Skeletal muscle cell (primary cell): Measurements from ENCODE around the gene OR2AE1.

ENCODE experiments used
- DNase-seq: peaks from one replicate; pipeline ENCODE4 v3.0.0-alpha.2; 2010; ENCODE audit warnings: low read depth
- H3K4me3 ChIP-seq: 2 replicates; pipeline ENCODE4 v1.5.1; 2011; ENCODE audit warnings: low read depth, mild to moderate bottlenecking, control low read depth, low read length, moderate library complexity

OR2AE1 gene

DNA sequence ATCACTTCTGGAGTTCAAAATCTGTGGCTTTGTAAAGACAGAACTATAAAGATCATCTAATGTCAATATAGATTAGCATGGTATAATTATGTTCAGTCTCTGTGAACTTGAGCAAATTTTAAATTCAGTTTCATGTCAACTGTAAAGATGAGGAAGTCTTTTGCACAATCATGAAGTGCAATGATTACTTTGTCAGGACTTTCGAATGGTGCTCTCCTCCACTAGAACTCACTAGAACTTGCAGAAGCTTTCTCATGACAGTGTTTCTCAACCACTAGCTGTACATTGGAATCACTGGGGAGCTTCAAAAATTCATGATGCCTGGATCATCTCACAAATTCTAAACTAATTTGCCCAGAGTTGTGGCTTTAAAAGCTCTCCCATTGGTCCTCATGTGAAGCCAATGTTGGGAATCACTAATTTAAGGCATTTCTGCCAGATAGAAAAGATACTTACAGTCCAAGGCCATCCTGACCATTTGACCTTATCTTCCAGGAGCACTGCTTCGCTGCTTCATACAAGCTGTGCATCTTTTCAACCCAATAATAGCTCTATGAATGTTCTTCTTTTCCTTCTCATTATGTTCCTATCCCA, 12.9 kb downstream of the OR2AE1 start:
- no peak for DNase-seq
- H3K4me3 ChIP-seq, result no peak overlapping the region

DNA sequence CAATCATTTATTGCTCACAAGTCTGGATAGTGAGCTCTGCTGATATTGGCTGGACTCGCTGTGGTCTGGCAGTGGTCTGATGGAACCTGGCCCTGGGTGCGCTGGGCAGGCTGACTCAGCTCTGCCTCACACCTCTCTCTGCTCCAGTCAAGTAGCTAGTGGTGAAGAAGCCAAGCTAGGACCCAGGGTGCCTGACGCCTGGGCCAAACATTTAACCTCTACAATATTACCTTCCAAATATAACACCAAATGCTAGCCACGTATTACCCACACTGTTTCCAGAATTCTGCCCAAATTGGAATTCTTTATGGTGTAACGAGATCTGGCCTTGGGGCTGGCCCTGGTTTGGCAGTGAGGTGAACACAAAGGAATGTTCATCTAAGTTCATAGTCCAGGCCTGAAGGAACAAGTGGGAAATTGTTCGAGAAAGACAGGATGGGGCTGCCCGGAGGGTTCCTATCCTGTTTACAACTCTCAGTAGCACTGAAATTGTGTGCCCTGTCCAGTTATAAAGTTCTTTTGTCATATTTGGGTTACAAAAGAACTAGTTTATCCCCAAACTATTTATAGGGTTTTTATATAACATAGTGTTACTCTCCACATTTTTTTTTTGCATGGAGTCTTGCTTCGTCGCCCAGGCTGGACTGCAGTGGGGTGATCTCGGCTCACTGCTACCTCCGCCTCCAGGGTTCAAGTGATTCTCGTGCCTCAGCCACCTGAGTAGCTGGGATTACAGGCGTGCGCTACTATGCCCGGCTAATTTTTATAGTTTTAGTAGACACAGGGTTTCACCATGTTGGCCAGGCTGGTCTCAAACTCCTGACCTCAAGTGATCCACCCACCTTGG, 16.3 kb downstream of the OR2AE1 start:
- H3K4me3 ChIP-seq, result no peak overlapping the region
- DNase-seq, result peak; percentile 56

DNA sequence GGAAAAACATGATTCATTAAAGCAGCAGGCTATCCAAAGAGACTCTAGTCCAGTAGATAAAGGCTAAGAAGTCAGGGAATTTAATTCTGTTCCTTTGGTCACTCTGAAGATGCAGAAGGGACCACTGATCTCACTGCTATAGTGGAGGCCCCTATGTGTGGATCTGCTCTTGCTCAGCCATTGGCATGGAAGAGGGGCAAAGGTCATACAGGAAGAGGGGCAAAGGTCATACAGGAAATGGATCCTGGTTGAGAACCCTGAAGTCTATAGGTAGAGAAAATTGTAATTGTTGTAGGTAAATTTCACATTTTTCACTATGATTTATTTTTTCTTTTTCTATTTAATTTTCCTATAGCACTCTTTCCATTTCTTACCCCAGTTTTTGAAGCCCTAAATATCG, 21.6 kb downstream of the OR2AE1 start:
- no peak for DNase-seq
- no peak overlapping the region for H3K4me3 ChIP-seq

GRCh38 chr7:99848420-99849216, 28.2 kb downstream of the OR2AE1 start:
- no peak overlapping the region for H3K4me3 ChIP-seq
- DNase-seq, result no peak

- no peak overlapping the region for H3K4me3 ChIP-seq
- DNase-seq, result no peak
Measured at GRCh38 chr7:99844328-99844727, 32.5 kb downstream of the OR2AE1 start.

GRCh38 chr7:99843808-99844207, 33.0 kb downstream of the OR2AE1 start:
- DNase-seq, result no peak
- H3K4me3 ChIP-seq, result no peak overlapping the region

DNA sequence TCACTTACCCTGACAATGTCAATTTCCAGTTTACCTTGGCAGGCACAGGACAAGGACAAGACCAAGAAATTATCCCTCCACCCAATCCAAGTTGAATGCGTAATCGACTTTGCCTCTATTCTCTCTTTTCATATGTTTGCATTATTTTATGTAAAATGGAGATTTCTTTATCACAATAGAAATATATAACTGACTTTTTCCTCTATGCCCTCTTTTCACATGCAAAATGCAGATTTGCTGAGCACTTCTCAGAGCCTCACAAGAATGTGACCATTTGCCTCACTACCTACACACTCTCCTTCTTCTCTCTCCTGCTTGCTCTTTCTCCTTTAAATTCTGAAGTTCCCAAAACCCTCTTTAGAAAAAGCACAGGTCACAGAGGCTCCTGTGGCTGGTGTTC, 33.9 kb downstream of the OR2AE1 start:
- no peak for DNase-seq
- no peak overlapping the region for H3K4me3 ChIP-seq

DNA sequence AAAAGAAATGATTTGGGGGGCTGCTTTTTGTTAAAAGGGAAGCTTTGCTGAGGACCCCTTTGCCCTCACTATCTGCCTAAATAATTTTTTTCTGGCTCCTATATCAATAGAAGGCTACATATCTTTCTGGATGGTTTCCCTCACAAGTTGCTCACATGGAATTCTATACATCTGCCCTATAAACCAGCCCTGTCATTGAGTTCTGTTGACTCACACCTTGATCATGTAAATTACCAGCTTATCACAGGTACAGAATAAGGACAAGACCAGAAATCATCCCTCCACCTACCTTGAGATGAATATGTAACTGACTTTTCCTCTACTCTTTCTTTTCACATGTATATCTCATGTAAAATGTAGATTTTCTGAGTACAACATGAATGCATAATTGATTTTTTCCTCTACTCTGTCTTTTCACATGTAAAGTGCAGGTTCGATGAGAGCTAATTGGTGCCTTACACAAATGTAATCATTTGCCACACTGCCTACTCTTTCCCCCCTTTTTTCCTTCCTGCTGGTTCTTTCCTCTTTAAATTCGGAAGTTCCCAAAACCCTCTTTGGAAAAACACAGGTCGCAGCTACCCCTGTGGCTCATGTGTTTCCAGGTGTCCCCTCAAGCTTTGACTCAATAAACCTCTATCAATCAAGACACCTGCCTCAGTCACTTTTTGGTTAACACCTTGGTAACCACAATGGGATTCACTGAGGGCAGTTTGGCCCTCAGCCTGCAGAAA, 36.5 kb downstream of the OR2AE1 start:
- no peak overlapping the region for H3K4me3 ChIP-seq
- no peak for DNase-seq

- no peak overlapping the region for H3K4me3 ChIP-seq
- DNase-seq, result no peak
Measured at GRCh38 chr7:99839287-99840021, 37.4 kb downstream of the OR2AE1 start.

DNA sequence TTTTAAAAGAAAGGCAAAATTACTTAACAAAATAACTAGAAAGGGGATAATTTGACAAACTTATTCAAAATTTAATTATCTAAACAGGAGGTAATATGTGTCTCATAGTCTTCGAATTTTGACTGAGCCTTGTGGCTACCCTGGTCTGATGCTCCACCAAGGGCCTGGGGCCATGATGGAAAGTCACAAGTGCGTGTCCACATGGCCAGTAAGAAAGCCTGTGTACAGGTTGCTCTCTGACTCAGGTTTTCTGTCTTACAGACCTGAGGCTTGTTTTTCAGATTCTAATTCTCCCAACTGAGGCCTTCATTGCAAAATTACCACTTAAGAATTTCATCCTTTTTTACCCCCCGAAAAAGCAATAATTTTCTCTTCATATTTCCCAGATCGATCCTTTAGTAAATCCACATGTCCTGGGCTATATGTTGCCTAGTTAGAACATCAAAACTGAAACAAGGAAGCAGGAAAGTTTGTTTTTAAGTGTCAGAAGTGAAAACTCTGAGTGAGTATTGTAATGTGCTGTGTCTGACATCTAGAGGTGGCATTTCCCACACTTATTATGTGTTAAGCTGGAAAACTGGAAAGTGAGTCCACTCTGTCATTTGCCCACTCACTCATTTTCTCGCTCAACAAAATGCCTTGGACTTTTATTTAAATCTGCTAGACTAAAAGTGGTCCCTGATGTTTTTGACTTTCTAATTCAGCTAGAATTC, 39.0 kb downstream of the OR2AE1 start:
- no peak overlapping the region for H3K4me3 ChIP-seq
- peak; percentile 5 for DNase-seq

DNA sequence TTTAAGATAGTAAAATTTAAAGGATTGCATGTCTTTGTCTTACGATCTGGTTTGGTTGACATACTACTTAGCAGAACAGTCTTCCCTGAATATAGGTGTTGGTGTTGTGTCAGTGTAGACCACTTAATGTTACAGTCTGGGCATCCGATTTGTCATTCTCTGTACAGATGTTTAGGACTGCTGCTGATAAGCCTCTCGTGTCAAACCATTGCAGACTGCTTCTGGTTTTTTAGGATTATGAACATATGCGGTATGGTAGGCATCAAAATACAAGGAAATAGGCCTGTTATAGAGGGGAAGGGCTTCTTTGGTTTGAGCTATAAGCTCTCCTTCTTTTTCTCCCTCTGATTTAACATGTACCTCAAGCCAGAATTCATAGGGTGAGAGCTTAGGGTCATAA, 41.6 kb downstream of the OR2AE1 start:
- no peak overlapping the region for H3K4me3 ChIP-seq
- DNase-seq, result no peak

DNA sequence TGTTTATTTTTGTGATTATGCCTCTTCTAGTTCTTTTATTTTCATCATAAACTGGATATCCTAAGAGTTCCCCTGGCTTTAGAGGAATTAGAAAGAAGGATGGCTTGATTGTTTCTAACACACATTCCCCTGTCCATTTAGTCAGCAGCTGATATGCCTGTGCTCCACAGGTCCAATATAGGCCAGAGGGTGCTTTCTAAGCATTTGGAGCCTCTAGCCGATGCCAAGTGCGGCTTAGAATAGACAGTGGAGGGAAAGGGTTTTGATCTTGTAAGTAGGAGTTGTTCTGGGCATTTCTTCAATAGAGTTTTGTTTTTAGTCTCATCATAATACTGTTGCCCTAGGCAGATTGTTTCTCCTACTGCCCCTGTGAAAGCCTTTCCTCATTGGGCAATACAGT, 42.5 kb downstream of the OR2AE1 start:
- no peak for DNase-seq
- H3K4me3 ChIP-seq, result no peak overlapping the region

DNA sequence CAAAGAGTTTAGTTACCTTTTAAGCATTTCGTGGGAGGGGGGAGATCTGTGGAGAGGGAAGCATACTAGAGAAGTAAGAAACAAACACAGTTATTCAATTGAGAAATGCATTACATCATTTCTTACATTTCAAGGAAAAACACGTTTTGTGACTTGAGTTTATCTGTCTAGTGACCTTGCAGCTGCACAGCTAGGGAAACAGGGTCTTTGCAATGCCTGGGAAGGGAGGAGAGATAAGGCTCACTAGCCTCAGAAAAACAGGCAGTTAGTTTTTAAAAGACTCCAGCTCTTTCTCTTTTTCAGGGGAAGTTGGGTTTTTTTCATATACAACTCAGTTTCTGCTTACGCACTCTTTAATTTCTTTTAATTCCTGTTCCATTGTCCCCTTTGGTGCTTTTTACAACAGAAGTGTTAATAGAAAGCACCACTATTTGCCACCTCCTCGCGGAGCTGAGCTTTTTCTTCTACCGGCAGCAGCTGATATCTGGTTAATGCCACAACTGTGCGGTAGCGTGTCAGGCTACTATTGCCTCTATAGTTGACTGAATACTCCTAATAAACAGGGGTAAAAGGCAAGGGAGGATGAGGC, 43.5 kb downstream of the OR2AE1 start:
- no peak for DNase-seq
- no peak overlapping the region for H3K4me3 ChIP-seq

DNA sequence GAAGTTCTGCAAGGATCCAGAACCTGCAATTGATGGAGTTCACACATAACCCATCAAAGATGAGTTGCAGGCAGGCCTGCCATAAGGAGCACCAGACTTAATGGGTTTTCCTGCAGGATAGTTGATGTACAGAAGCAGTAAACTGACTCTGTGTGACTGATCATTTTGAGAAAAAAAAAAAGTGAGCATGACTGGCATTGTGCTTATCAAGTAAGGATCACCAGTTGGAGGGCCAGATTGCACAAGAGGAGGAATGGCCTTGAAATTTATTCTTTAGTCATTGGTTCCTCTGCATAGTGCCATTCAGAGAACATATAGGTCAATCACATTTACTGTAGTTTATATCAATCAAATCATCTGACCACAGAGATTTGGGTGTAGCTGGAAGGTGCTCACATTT, 45.2 kb downstream of the OR2AE1 start:
- DNase-seq, result no peak
- H3K4me3 ChIP-seq, result no peak overlapping the region

DNA sequence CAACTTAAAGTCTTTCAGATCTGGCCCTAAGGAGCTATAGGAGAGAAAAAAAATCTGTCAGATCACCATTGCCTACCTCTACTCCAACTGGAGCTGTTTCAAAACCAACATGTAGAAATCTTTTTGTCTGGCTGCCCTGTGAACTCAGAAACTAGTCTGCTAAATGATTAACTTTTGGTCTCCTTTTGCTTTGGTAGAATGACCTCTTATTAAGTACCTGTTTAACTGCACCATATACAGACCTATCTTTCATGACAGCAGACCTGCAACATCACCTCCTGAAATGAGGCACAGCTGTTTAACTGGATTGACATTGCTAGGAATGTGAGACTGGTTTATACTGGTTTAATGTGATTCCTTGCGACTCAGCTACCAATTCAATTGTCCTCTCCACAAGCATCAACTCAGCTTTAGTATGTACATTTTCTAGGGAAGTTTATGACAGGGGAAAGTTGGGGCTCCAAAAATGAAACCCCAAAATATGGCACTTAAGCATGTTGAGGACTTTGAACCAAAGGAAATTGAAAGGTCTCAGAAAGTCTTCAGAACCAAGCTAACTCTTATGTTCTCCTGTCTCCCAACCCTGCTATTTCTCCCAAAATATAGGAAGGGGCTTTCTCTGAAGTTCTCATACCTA, 47.2 kb downstream of the OR2AE1 start:
- H3K4me3 ChIP-seq, result no peak overlapping the region
- no peak for DNase-seq

- no peak for DNase-seq
- H3K4me3 ChIP-seq, result no peak overlapping the region
Measured at GRCh38 chr7:99828811-99829210, 48.0 kb downstream of the OR2AE1 start.

GRCh38 chr7:99827040-99827778, 49.6 kb downstream of the OR2AE1 start:
- no peak for DNase-seq

More at GRCh38 chr7:99827040-99827778, 49.6 kb downstream of the OR2AE1 start:
- no peak overlapping the region for H3K4me3 ChIP-seq
